Common myeloid progenitor, CD34-positive (primary cell): ENCODE results near the gene DUSP6. TPM values are rescaled to one million over a fixed set of nuclear protein-coding genes. Genes with fewer than 3 reads are reported as not detected.

Experiments used
- CTCF ChIA-PET: fragments of 350-600 bp; sonication (Branson Sonifier 250); formaldehyde crosslinking; loops from one replicate; lab custom pipeline; 2021; ENCODE audit warnings: antibody characterized with exemption; lab: Charles Lee
- POLR2A ChIA-PET: fragments of 350-600 bp; sonication (Branson Sonifier 250); formaldehyde crosslinking; loops from one replicate; lab custom pipeline; 2021; ENCODE audit warnings: antibody characterized with exemption; lab: Charles Lee
- DNase-seq, 3 donors: peaks; one replicate each; pipeline versions ENCODE4 v3.0.0 to v3.0.0-alpha.2; 2013
- H3K27ac ChIP-seq, 2 experiments: 1 replicate in 1 of 2; 2 replicates in 1 of 2; pipeline ENCODE4 v1.7.0; 2013; ENCODE audit warnings: inconsistent platforms in 2 of 2, low read length in 2 of 2, mild to moderate bottlenecking in 2 of 2, low read depth in 1 of 2, moderate library complexity in 1 of 2; ENCODE audit not compliant: severe bottlenecking in 2 of 2, insufficient read depth in 1 of 2, poor library complexity in 1 of 2
- H3K27me3 ChIP-seq, 5 experiments: replicated peaks in 2 of 5; 1 replicate in 3 of 5; 2 replicates in 2 of 5; pipeline versions ENCODE4 v1.6.1 to v1.7.0; 2013; ENCODE audit warnings: low read length in 4 of 5, mild to moderate bottlenecking in 2 of 5, moderate library complexity in 2 of 5, inconsistent platforms in 1 of 5; ENCODE audit not compliant: insufficient read depth in 5 of 5, control insufficient read depth in 4 of 5
- H3K36me3 ChIP-seq, 4 experiments: 1 replicate in 2 of 4; 2 replicates in 2 of 4; pipeline versions ENCODE4 v1.6.1 to v1.7.0; 2013; ENCODE audit warnings: low read length in 3 of 4, control low read depth in 1 of 4, mild to moderate bottlenecking in 1 of 4; ENCODE audit not compliant: control insufficient read depth in 4 of 4, insufficient read depth in 4 of 4
- H3K4me1 ChIP-seq, 4 experiments: 1 replicate in 3 of 4; 2 replicates in 1 of 4; pipeline versions ENCODE4 v1.6.1 to v1.7.1; 2013; ENCODE audit warnings: low read length in 3 of 4, mild to moderate bottlenecking in 3 of 4, control low read depth in 1 of 4, inconsistent platforms in 1 of 4, moderate library complexity in 1 of 4; ENCODE audit not compliant: control insufficient read depth in 4 of 4, insufficient read depth in 4 of 4; ENCODE audit errors: control extremely low read depth in 1 of 4
- H3K4me3 ChIP-seq, 7 experiments: 1 replicate in 4 of 7; 2 replicates in 3 of 7; pipeline versions ENCODE4 v1.5.1 to v1.7.0; 2013; ENCODE audit warnings: mild to moderate bottlenecking in 7 of 7, low read length in 6 of 7, moderate library complexity in 6 of 7, inconsistent platforms in 2 of 7, low read depth in 2 of 7, control low read depth in 1 of 7; ENCODE audit not compliant: insufficient read depth in 4 of 7, control insufficient read depth in 1 of 7; ENCODE audit errors: extremely low read depth in 1 of 7
- H3K9me3 ChIP-seq, 5 experiments: 1 replicate in 4 of 5; 2 replicates in 1 of 5; pipeline versions ENCODE4 v1.6.1 to v1.7.1; 2013; ENCODE audit warnings: low read length in 4 of 5, mild to moderate bottlenecking in 2 of 5, inconsistent platforms in 1 of 5, low read depth in 1 of 5, moderate library complexity in 1 of 5; ENCODE audit not compliant: control insufficient read depth in 4 of 5, insufficient read depth in 2 of 5; ENCODE audit errors: control extremely low read depth in 1 of 5
- WGBS: methylation state at CpG from one replicate; pipeline ENCODE4 v1.1.5; 2013; ENCODE audit not compliant: insufficient coverage; 5-methylcytosine and 5-hydroxymethylcytosine counted together
- polyA plus RNA-seq: library from polyadenylated mRNA; unstranded; fragments of 120-200 nt; gene quantifications from one replicate; pipeline ENCODE4 v1.2.1, GENCODE V29; 2013

The DUSP6 gene
- 50.2 TPM for polyA plus RNA-seq

- Histone ChIP-seq H3K27ac (peak within 1 kb of the TSS; percentile 86 to 88), H3K4me3 (peak within 1 kb of the TSS; percentile 87 to 97 (median 93)), H3K4me1 (peaks cover 26 to 73% (median 60%) of the 10 kb centered on the region in 4 experiments), H3K27me3 (no peaks in the 10 kb centered on the region), H3K9me3 (no peaks in the 10 kb centered on the region), H3K36me3 (peaks cover 2 to 25% (median 13%) of the 10 kb centered on the region in 4 experiments)
- peak; percentile 97 to 99 (median 98) for DNase-seq
- WGBS = under 1% methylated on average over 28 of the region's 34 CpGs
- CTCF ChIA-PET = interaction anchor here (0.7 to 2.8 kb wide), 5 partner anchors 99 to 333 kb away, joined by 3 to 10 read pairs (median 3); no protein-coding TSS in a partner anchor
- POLR2A ChIA-PET = interaction anchor here (0.6 to 1.5 kb wide), 3 partner anchors 107 to 190 kb away, joined by 3 to 4 read pairs (median 3); partner anchors contain the start of gene GALNT4
Observed at GRCh38 chr12:89352492-89353187, at the start of gene DUSP6. DUSP6 (minus strand) TSS chr12:89352501; CDS start chr12:89352039, 462 bp downstream.

- H3K4me3 ChIP-seq = no peak overlapping the region
- 94% methylated on average over 2 of the region's 3 CpGs for WGBS
Observed at GRCh38 chr12:89401433-89402058, 49.2 kb upstream of the DUSP6 start.

GRCh38 chr12:89400415-89400814 is 48.1 kb upstream of the DUSP6 start:
- no peak overlapping the region for H3K27ac ChIP-seq
- H3K4me1 ChIP-seq = peaks cover 0 to 3% (median 0%) of the 10 kb centered on the region in 4 experiments
- H3K36me3 ChIP-seq = no peaks in the 10 kb centered on the region
- no peak overlapping the region for H3K4me3 ChIP-seq
- WGBS = 100% methylated on average over 4 of the region's 6 CpGs
- no peaks in the 10 kb centered on the region for H3K9me3 ChIP-seq
- DNase-seq = no peak
- H3K27me3 ChIP-seq = no peaks in the 10 kb centered on the region
- POLR2A ChIA-PET = no interaction called here
- CTCF ChIA-PET = no interaction called here

More at GRCh38 chr12:89401433-89402058, 49.2 kb upstream of the DUSP6 start:
- CTCF ChIA-PET = no interaction called here
- H3K27me3 ChIP-seq = no peaks in the 10 kb centered on the region
- DNase-seq = no peak
- no peak overlapping the region for H3K27ac ChIP-seq
- no peaks in the 10 kb centered on the region for H3K9me3 ChIP-seq
- no peaks in the 10 kb centered on the region for H3K36me3 ChIP-seq
- peaks cover 0 to 3% (median 1%) of the 10 kb centered on the region in 4 experiments for H3K4me1 ChIP-seq
- POLR2A ChIA-PET = no interaction called here

GRCh38 chr12:89395712-89396111 is 43.4 kb upstream of the DUSP6 start:
- DNase-seq = no peak
- H3K9me3 ChIP-seq = no peaks in the 10 kb centered on the region

GRCh38 chr12:89393551-89394121 is 41.3 kb upstream of the DUSP6 start:
- H3K36me3 ChIP-seq = no peaks in the 10 kb centered on the region
- no peak overlapping the region for H3K4me3 ChIP-seq
- H3K9me3 ChIP-seq = no peaks in the 10 kb centered on the region
- DNase-seq = peak; percentile 12 to 53 (median 36)
- CTCF ChIA-PET = interaction anchor here (0.9 kb wide), 1 partner anchor 361 kb away, joined by 3 read pairs; no protein-coding TSS in a partner anchor
- no peak overlapping the region for H3K27ac ChIP-seq
- 60% methylated on average over 1 of the region's 3 CpGs for WGBS
- no peaks in the 10 kb centered on the region for H3K27me3 ChIP-seq
- POLR2A ChIA-PET = interaction anchor here (0.8 kb wide), 1 partner anchor 24 kb away, joined by 4 read pairs; no protein-coding TSS in a partner anchor
- H3K4me1 ChIP-seq = peaks cover 0 to 19% (median 2%) of the 10 kb centered on the region in 4 experiments

More at GRCh38 chr12:89395712-89396111, 43.4 kb upstream of the DUSP6 start:
- Histone ChIP-seq H3K4me3 (no peak overlapping the region), H3K4me1 (peaks cover 0 to 8% (median 1%) of the 10 kb centered on the region in 4 experiments), H3K27me3 (no peaks in the 10 kb centered on the region), H3K27ac (no peak overlapping the region), H3K36me3 (no peaks in the 10 kb centered on the region)
- ChIA-PET POLR2A (no interaction called here), CTCF (no interaction called here)
- WGBS = 100% methylated on average over 3 of the region's 4 CpGs

- Histone ChIP-seq H3K36me3 (no peaks in the 10 kb centered on the region), H3K27ac (no peak overlapping the region), H3K4me3 (no peak overlapping the region), H3K4me1 (peaks cover 0 to 19% (median under 1%) of the 10 kb centered on the region in 4 experiments), H3K27me3 (no peaks in the 10 kb centered on the region), H3K9me3 (no peaks in the 10 kb centered on the region)
- 100% methylated on average over 2 of the region's 3 CpGs for WGBS
- ChIA-PET POLR2A (no interaction called here), CTCF (no interaction called here)
- DNase-seq = no peak
Observed at GRCh38 chr12:89392391-89392790, 40.1 kb upstream of the DUSP6 start.
